Tongue (tissue), 2 donors: ENCODE data around the gene RHOC. TPM values are rescaled to one million over a fixed set of nuclear protein-coding genes. Genes with fewer than 3 reads are reported as not detected.

ENCODE experiments used
- DNase-seq: peaks from one replicate; pipeline ENCODE4 v3.0.0-alpha.2; 2015
- total RNA-seq: library from RNA; depleted of rRNA; stranded (reverse); fragments of >200 nt; gene quantifications from one replicate; pipeline ENCODE4 v1.2.3, GENCODE V29; 2014

The RHOC gene
- total RNA-seq, 1 donor from 2014 or later, result 159 TPM

DNA sequence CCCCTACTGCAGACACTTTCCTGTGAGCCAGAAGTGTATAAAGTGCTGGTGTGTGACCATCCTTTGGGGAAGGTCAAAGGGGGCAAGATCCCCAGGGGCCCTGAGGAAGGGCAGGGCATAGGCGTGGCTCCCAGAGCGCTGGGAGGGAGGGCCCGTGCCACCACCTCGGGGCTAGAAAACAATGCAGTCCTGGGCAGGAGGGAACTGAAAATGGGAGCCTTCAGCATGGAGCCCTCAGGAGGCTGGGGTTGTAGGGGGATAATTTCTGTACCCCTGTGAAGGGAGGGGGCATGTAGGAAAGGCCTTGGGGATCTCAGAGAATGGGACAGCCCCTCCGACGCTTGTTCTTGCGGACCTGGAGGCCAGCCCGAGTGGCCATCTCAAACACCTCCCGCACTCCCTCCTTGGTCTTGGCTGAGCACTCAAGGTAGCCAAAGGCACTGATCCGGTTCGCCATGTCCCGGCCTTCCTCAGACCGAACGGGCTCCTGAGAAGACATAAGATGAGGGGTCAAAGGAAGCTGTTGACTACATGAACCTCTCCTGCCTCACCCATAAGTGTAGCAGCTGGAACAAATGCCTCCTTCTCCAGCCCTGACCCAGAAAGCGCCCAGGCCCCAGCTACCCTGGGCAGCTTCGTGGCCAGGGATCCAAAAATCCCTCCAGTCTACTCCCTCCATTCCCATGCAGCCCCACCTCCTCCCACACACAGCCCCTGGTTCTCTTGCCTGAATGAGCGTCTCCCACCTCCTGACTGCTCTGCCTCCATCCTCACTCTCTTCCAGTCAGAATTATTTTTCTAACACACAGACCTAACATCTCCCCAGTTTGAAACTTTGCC, 5.5 kb downstream of the RHOC start:
- no peak for DNase-seq

- DNase-seq, result peak; percentile 98
Measured at GRCh38 chr1:112700290-112701226, 6.4 kb downstream of the RHOC start.

- no peak for DNase-seq
Measured at GRCh38 chr1:112699425-112700144, 7.3 kb downstream of the RHOC start.

GRCh38 chr1:112698366-112699310, 8.3 kb downstream of the RHOC start:
- DNase-seq, result peak; percentile 46

GRCh38 chr1:112697781-112698201, 9.1 kb downstream of the RHOC start:
- DNase-seq, result no peak

DNA sequence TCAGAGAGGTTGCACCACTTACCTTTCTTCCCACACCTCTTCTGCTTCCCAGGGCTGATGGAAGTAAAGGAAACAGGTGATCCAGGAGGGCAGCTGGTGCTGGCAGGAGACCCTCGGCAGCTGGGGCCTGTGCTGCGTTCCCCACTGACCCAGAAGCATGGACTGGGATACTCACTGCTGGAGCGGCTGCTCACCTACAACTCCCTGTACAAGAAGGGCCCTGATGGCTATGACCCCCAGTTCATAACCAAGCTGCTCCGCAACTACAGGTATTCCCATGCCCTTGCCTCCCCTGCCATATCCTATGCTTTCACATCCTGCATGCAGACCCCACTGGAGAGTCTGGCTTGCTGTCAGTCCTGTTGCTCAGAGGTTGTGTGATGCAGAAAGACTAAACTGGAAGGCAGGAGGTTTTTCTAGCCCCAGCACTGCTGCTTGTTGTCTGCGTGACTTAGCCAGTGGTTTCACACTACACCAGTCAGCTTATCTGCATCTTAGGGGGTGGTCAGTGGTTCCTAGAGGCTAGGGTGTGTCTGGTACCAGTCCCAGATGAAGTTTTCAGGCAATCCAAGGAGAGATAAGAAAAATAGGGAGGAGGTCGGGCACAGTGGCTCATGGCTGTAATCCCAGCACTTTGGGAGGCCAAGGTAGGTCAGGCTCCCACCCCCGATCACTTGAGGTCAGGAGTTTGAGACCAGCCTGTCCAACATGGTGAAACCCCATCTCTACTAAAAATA, 10.2 kb downstream of the RHOC start:
- DNase-seq, result no peak

DNA sequence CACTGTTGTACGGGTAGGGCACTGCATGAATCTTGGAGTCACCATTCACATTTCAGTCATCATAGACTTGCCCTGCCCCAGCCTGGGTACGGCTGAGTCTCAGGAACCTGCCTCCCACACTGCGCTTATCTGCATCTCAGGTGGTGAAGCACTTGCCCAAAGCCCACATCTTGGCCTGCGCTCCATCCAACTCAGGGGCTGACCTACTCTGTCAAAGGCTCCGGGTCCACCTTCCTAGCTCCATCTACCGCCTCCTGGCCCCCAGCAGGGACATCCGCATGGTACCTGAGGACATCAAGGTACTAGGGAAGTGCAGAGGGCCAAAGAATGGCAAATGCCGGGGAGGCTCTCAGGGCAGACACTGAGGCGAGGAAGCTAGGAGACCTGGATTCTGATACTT, 11.7 kb downstream of the RHOC start:
- DNase-seq, result no peak

GRCh38 chr1:112694363-112694929, 12.5 kb downstream of the RHOC start:
- DNase-seq, result no peak

DNA sequence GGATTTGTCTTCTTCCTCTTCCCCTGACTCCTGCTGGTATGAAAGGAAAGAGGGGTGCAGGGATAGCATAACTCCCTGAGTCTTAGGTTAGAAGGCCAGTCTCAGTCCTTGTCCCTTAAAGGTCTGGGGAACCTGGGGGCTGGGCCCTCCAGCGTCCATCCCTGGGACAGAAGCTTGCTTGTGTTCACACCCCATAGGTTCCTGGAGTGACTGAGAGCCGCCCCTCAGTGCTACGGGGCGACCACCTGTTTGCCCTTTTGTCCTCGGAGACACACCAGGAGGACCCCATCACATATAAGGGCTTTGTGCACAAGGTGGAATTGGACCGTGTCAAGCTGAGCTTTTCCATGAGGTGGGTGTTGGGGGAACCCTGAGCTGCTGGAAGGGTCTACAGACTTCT, 13.1 kb downstream of the RHOC start:
- no peak for DNase-seq

DNA sequence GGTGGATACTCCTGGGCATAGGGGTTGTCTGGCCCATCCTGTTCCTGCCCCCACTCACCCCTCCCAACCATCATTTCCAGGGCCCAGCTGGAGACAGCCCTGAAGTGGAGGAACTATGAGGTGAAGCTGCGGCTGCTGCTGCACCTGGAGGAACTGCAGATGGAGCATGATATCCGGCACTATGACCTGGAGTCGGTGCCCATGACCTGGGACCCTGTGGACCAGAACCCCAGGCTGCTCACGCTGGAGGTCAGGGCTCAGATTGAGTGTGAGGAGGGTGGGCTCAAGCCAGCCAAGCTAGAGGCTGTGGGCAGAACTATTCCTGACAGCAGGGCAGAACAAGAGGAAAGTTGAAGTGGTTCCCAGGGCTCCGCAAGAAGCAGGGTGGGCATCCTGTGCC, 14.2 kb downstream of the RHOC start:
- no peak for DNase-seq

DNA sequence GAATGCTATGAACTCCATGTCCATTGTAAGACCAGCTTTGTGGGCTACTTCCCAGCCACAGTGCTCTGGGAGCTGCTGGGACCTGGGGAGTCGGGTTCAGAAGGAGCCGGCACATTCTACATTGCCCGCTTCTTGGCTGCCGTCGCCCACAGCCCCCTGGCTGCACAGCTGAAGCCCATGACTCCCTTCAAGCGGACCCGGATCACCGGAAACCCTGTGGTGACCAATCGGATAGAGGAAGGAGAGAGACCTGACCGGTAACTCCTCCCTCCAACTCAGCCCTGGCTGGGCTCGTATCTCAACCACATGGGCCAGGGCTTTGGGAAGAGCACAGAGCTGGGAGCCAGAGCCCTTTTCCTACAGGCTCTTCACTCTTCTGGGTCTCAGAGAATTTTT, 17.1 kb downstream of the RHOC start:
- no peak for DNase-seq

DNA sequence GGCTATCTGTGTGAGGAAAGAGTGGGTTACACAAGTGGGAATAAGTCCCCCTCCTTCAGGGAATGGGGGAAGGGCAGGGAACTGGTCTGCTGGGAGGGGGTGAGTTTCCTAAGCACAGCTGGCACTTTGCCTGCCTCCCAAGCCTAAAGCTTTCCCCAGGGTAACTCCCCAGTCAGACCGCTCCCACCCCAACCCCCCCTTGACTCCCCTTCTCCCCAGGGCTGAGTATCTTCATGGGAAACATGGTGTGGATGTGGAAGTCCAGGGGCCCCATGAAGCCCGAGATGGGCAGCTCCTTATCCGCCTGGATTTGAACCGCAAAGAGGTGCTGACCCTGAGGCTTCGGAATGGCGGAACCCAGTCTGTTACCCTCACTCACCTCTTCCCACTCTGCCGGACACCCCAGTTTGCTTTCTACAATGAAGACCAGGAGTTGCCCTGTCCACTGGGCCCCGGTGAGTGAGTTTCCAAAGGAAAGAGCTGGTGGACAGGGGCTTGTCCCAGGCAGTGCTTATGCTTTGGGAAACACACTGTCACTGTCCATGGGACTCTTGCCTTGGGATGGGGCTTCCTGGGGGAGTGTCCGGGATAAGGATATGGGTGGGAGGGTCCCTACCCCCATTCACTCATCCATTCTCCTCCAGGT, 17.6 kb downstream of the RHOC start:
- DNase-seq, result no peak

GRCh38 chr1:112688781-112689193, 18.1 kb downstream of the RHOC start:
- DNase-seq, result peak; percentile 78

DNA sequence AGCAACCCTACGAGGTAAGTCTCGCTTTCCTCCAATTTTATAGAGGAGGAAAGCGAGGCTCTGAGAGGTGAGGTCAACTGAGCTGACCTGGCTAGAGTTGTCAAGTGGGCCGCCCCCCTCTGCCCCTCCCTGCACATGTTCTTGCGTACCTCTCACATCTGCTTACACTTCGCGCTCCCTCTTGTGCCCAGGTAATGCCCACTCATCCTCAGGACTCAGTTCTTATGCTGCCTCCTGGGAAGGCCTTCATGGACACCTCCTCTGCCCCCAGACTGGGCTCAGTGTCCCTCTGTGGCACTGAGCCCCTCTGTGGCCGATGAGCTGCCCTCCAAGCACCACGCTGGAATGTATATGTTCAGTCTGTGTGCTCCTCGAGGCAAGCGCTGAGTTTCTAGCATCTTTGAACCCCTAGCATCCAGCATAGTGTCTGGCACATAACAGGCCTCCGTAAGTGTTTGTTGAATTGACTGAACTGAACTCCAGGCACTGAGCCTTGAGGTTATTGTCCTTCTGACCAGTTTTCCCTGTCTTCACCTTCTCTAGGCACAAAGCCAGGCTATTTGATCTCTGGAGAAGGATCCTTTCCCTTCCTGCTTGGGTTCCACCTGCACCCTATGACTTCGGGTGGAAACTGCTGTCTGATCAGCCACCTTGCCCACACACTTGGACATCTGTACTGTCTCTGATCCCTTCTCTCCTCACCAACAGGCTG, 19.0 kb downstream of the RHOC start:
- no peak for DNase-seq

DNA sequence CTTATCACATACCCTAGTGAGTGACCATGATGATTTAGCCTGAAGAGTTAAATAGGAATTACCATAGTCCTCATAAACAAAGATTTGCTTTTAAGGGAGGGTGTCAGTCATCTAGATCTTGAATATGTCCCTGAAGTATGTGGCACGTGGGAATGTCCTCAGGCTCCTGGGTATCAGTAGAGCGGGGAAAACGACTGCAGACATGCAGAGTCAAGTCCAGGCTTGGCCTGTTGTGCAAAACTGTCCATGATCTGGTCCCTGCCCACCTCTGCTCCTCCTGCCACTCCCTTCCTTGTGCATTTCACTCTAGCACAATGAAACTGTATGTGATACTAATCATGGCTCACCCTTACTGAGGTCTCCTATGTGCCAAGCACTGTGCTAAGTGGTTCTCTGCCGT, 19.6 kb downstream of the RHOC start:
- no peak for DNase-seq

GRCh38 chr1:112686835-112687234, 20.1 kb downstream of the RHOC start:
- DNase-seq, result no peak

- no peak for DNase-seq
Measured at GRCh38 chr1:112686417-112686816, 20.5 kb downstream of the RHOC start.

GRCh38 chr1:112685913-112686312, 21.0 kb downstream of the RHOC start:
- DNase-seq, result no peak

DNA sequence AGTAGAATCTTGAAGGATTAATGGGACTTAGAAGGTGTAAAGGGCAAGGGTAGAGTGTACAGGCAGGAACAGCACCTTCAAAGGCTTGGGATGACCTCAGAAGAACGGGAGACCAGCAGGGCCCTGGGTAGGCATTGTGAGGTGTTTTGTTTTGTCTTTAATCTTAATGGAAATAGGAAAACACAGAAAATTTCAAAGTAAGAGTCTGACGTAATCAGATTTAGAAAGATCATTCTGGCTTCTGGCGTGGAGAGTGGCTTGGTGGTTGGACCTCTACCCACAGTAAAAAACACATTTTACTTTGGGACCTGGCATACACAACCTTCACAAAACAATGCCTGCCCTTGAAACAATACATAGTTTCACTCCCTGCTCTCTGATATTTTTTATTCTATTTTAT, 28.3 kb downstream of the RHOC start:
- no peak for DNase-seq
